ENCODE data around the gene AQP2. TPM values are rescaled to one million over a fixed set of nuclear protein-coding genes. Genes with fewer than 3 reads are reported as not detected.
"Not testable (repeated sequence)": the region's sequence is repeated elsewhere in the genome, so short reads cannot be mapped to it uniquely, and the experiment has no call there.

Gene AQP2
- polyA plus RNA-seq, 1 donor, result 0.01 TPM

DNA sequence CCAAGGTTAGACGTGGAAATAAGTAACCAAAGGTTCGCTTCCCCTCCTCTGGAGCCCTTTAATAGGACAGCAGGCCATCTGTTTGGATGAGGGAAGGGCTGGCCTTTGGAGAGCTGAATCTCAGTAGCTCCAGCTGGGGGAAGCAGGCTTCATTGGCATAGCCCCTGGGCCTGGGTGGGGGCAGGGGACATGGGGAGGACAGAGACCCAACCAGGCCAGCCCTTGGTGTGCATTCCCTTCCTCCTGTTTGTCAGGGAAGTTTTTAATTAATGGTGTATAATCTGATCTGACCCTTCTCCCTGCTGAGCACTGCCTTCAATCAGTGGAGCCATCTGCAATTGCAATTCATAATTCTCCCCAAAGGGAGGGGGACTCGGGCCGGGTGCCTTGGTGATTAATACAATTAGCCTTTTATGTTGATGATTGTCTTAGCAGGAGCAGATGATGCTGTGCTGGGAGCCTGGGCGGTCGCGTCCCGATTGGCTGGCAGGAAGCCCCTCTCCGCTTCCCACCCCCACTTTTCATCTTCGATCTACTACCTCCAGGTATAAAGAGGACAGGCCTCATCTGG, 28.6 kb downstream of the AQP2 start:
- peaks cover 4% of the 10 kb centered on the region for H3K27me3 ChIP-seq (ENCODE audit: control insufficient read depth, insufficient read depth, low read length)
- DNase-seq, result no peak
- H3K27ac ChIP-seq (ENCODE audit: low read length), result no peak overlapping the region
- H3K4me3 ChIP-seq (ENCODE audit: low read length), result no peak overlapping the region
- H3K36me3 ChIP-seq (ENCODE audit: control insufficient read depth, insufficient read depth, low read length), result no peaks in the 10 kb centered on the region
- H3K9me3 ChIP-seq (ENCODE audit: control insufficient read depth, low read depth, low read length), result no peaks in the 10 kb centered on the region
- peaks cover 21% of the 10 kb centered on the region for H3K4me1 ChIP-seq (ENCODE audit: control insufficient read depth, insufficient read depth, low read length)
- WGBS (ENCODE audit: insufficient coverage, low lambda C conversion rate), result no CpG with 5 or more reads among the region's 10 CpGs

DNA sequence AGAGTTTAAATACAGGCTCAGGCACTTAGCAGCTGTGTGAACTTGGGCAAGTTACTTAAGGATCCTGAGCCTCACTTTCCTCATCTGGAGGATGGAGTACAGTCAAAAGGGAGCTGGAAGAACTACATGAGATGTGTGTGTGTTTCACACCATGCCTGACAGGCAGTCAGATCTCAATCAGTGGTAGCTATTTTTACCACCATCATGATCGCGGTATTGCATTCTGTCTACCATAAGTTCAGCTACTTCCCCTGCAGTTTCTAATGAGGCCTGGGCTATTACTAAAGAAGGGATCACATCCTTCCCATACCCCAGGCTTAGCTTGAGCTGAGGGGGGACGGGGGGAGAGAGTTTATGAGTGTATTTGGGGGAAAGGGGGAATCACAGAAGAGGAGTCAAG, 29.3 kb downstream of the AQP2 start:
- no peak overlapping the region for H3K27ac ChIP-seq (ENCODE audit: low read length)
- 100% methylated on average over 1 of the region's 3 CpGs for WGBS (ENCODE audit: insufficient coverage, low lambda C conversion rate)
- DNase-seq, result no peak
- no peaks in the 10 kb centered on the region for H3K9me3 ChIP-seq (ENCODE audit: control insufficient read depth, low read depth, low read length)
- H3K36me3 ChIP-seq (ENCODE audit: control insufficient read depth, insufficient read depth, low read length), result no peaks in the 10 kb centered on the region
- H3K4me3 ChIP-seq (ENCODE audit: low read length), result no peak overlapping the region
- peaks cover 4% of the 10 kb centered on the region for H3K27me3 ChIP-seq (ENCODE audit: control insufficient read depth, insufficient read depth, low read length)
- peaks cover 20% of the 10 kb centered on the region for H3K4me1 ChIP-seq (ENCODE audit: control insufficient read depth, insufficient read depth, low read length)

DNA sequence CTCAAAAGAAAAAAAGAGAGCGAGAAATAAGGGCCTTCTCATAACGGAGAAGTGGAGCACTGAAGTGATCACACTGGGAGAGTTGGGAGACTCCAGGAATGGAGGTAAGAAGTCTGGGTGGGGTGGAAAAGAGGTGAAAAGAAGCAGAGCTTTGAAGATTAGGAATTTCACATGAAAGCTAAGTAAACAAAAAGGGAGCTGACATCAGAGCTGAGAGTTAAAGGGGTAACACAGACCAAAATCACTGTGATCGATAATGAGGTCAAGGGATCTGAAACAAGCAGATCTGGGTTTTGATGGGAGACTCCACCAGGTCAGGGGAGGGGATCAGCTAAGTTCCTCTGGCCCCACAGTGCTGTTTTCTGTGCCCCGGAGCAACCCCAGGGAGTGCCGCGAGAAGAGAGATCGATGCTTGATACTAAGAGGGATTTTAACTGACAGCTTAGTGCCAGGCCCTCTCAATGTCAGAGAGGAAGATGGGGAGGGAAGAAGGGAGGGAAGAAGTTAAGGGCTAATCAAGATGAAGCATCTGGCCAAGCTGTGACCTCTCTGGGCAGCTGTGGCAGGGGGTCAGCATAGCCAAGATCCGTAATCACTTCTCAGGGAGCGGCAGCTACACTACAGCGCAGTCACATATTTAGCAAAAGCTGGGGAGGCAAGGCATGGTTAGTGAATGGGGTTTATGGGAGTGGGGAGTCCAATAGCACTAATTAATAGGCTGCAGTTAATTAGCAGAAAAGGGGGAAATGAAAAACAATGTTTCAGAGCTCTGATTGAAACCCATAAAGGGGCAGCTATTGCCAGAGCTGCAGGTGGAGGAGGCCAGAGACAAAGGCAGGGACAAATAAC, 30.2 kb downstream of the AQP2 start:
- no peaks in the 10 kb centered on the region for H3K9me3 ChIP-seq (ENCODE audit: control insufficient read depth, low read depth, low read length)
- H3K4me1 ChIP-seq (ENCODE audit: control insufficient read depth, insufficient read depth, low read length), result peaks cover 13% of the 10 kb centered on the region
- no peak for DNase-seq
- H3K27ac ChIP-seq (ENCODE audit: low read length), result no peak overlapping the region
- no peak overlapping the region for H3K4me3 ChIP-seq (ENCODE audit: low read length)
- peaks cover 2% of the 10 kb centered on the region for H3K27me3 ChIP-seq (ENCODE audit: control insufficient read depth, insufficient read depth, low read length)
- WGBS (ENCODE audit: insufficient coverage, low lambda C conversion rate), result 92% methylated on average over 2 of the region's 10 CpGs
- H3K36me3 ChIP-seq (ENCODE audit: control insufficient read depth, insufficient read depth, low read length), result no peaks in the 10 kb centered on the region

DNA sequence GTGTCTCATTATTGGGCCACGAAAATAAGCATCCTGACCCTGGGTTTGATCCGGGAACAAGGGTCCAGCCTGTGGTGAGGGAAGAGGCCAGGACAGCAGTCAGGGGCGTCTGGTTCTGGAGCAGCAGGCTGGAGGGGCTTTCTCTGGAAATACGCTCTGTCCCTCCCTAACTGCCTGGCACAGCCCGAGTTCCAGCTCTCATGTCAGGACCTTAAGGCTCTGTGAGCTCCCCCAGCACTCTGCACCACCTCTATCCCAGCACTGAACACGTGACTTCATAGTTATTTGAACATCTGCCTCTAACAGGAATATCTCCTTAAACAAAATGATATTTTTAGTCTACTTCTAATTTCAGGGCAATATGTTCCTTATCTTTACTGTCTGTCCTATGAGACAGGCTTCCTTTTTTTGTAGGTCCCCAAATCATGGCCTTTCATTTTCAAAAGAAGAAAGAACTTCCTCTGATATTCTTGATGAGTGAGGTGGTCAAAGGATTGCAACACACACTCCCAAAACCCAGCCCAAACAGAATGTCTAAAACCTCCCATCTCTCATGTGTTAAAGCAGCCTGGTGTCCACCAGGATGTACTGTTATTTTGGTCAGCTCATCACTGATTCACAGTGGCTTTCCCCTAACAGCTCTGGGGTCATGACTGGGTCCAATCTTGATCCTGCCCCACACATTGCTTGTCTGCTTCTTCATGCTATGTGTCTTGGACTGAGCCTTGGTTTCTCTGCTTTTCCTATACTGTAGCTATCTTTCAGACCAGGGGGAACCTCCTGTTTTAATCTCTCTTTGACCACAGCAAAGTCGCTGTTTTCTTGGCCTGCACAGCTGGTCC, 31.9 kb downstream of the AQP2 start:
- no peaks in the 10 kb centered on the region for H3K9me3 ChIP-seq (ENCODE audit: control insufficient read depth, low read depth, low read length)
- H3K27ac ChIP-seq (ENCODE audit: low read length), result no peak overlapping the region
- peaks cover 13% of the 10 kb centered on the region for H3K4me1 ChIP-seq (ENCODE audit: control insufficient read depth, insufficient read depth, low read length)
- no peaks in the 10 kb centered on the region for H3K27me3 ChIP-seq (ENCODE audit: control insufficient read depth, insufficient read depth, low read length)
- H3K36me3 ChIP-seq (ENCODE audit: control insufficient read depth, insufficient read depth, low read length), result no peaks in the 10 kb centered on the region
- no peak overlapping the region for H3K4me3 ChIP-seq (ENCODE audit: low read length)
- DNase-seq, result no peak
- 83% methylated on average over 1 of the region's 7 CpGs for WGBS (ENCODE audit: insufficient coverage, low lambda C conversion rate)

DNA sequence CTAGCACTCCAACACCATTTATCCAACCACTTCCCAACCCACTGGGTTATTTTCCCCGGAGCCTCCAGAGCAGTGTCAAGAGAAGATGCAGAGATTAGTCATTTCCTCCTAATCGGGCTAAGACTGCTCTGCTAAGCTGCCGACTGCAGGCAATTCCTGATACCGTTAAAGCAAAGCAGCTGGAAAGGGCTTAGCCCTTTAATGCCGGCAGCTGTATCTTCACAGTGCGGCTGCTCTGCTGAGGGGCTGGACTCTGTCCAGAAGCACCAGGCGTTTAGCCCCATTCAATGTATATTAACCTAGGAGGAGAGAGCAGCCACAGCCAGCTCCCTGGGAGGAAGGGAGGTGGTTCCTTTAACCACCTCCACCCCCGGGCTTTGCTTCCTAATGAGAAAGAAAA, 33.4 kb downstream of the AQP2 start:
- Histone ChIP-seq H3K4me1 (ENCODE audit: control insufficient read depth, insufficient read depth, low read length) (peaks cover 13% of the 10 kb centered on the region), H3K9me3 (ENCODE audit: control insufficient read depth, low read depth, low read length) (no peaks in the 10 kb centered on the region), H3K27ac (ENCODE audit: low read length) (peak overlapping the region; percentile 49), H3K36me3 (ENCODE audit: control insufficient read depth, insufficient read depth, low read length) (peaks cover 2% of the 10 kb centered on the region), H3K27me3 (ENCODE audit: control insufficient read depth, insufficient read depth, low read length) (no peaks in the 10 kb centered on the region), H3K4me3 (ENCODE audit: low read length) (no peak overlapping the region)
- WGBS (ENCODE audit: insufficient coverage, low lambda C conversion rate), result no CpG with 5 or more reads among the region's 8 CpGs
- peak in 1 of 2 donors; percentile 66 for DNase-seq

DNA sequence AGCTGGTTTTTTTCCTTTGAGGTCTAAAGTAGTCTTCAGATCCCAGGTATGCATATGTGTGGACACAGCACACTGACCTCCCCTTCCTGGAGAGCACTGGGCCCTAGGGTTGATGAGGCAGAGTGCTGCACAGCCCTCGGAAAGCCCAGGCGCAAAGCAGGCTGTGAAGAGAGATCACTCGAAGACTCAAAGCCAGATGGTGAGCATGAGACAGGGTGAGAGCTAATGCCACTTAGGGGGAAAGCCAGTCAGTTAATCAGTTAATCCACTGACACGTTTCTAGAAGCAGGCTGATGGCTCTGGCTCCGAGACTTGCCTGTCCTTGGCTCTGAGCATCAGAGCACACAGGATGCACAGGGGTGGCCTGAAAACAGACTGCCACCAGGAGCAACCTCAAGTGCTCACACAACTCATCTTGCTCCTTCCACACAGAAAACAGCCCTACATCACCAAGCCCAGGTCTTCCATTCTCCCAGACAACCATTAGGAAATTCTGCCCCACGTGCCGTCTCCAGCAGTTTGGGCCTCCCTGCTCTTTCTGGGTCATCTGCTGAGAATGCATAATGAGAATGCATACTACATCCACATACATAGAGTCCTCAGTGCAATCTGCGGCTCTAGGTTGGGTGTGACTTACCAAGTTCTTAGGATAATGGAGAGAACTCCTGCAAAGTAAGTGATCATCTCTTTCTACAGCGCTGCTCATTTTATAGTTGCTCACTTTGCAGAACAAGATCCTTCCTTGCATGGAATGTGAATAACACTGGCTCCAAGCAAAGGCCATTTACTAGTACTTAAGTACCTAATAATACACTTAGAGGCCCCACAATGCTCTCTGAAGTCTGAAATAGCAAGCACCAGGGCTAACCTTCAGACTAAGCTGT, 34.2 kb downstream of the AQP2 start:
- Histone ChIP-seq H3K27me3 (ENCODE audit: control insufficient read depth, insufficient read depth, low read length) (no peaks in the 10 kb centered on the region), H3K9me3 (ENCODE audit: control insufficient read depth, low read depth, low read length) (no peaks in the 10 kb centered on the region), H3K27ac (ENCODE audit: low read length) (no peak overlapping the region), H3K36me3 (ENCODE audit: control insufficient read depth, insufficient read depth, low read length) (peaks cover 5% of the 10 kb centered on the region), H3K4me3 (ENCODE audit: low read length) (no peak overlapping the region), H3K4me1 (ENCODE audit: control insufficient read depth, insufficient read depth, low read length) (peaks cover 13% of the 10 kb centered on the region)
- no peak for DNase-seq
- WGBS (ENCODE audit: insufficient coverage, low lambda C conversion rate), result no CpG with 5 or more reads among the region's 9 CpGs

DNA sequence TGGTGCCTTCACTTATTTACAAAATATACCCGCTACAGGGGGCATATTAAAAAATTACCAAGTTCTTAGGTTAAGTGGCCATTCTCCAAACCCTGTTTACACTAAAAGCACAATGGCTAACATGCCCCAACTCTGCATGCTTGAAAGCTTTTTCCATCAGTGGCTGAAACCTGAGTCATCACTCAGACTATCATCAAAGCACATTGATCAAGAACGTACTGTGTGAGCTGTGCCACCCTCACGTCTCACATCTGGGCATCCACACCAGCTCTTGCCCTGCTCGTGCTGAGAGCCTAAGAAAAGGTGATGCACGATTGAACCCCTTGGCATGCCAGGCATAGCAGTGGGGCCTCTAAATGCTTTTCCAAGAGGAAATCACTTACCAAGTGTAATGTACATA, 35.4 kb downstream of the AQP2 start:
- H3K4me3 ChIP-seq (ENCODE audit: low read length), result no peak overlapping the region
- H3K9me3 ChIP-seq (ENCODE audit: control insufficient read depth, low read depth, low read length), result no peaks in the 10 kb centered on the region
- no peak overlapping the region for H3K27ac ChIP-seq (ENCODE audit: low read length)
- H3K36me3 ChIP-seq (ENCODE audit: control insufficient read depth, insufficient read depth, low read length), result peaks cover 14% of the 10 kb centered on the region
- no peak for DNase-seq
- no CpG with 5 or more reads among the region's 5 CpGs for WGBS (ENCODE audit: insufficient coverage, low lambda C conversion rate)
- H3K27me3 ChIP-seq (ENCODE audit: control insufficient read depth, insufficient read depth, low read length), result no peaks in the 10 kb centered on the region
- H3K4me1 ChIP-seq (ENCODE audit: control insufficient read depth, insufficient read depth, low read length), result peaks cover 13% of the 10 kb centered on the region

DNA sequence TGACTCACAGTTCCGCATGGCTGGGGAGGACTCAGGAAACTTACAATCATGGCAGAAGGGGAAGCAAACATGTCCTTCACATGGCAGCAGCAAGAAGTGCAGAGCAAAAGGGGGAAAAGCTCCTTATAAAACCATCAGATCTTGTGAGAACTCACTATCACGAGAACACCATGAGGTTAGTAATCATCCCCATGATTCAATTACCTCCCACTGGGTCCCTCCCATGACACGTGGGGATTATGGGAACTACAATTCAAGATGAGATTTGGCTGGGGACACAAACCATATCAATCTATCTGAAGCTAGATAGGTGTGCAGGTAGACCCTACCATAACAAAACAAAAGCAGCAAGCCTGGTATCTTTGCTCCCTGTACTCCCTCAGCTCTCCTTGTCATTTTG, 35.9 kb downstream of the AQP2 start:
- DNase-seq; H3K27ac ChIP-seq (ENCODE audit: low read length); H3K4me3 ChIP-seq (ENCODE audit: low read length); H3K27me3 ChIP-seq (ENCODE audit: control insufficient read depth, insufficient read depth, low read length); H3K9me3 ChIP-seq (ENCODE audit: control insufficient read depth, low read depth, low read length): not testable (repeated sequence)
- H3K36me3 ChIP-seq (ENCODE audit: control insufficient read depth, insufficient read depth, low read length), result peaks cover 15% of the 10 kb centered on the region
- H3K4me1 ChIP-seq (ENCODE audit: control insufficient read depth, insufficient read depth, low read length), result peaks cover 13% of the 10 kb centered on the region
- WGBS (ENCODE audit: insufficient coverage, low lambda C conversion rate), result 100% methylated on average over 1 of the region's 3 CpGs

DNA sequence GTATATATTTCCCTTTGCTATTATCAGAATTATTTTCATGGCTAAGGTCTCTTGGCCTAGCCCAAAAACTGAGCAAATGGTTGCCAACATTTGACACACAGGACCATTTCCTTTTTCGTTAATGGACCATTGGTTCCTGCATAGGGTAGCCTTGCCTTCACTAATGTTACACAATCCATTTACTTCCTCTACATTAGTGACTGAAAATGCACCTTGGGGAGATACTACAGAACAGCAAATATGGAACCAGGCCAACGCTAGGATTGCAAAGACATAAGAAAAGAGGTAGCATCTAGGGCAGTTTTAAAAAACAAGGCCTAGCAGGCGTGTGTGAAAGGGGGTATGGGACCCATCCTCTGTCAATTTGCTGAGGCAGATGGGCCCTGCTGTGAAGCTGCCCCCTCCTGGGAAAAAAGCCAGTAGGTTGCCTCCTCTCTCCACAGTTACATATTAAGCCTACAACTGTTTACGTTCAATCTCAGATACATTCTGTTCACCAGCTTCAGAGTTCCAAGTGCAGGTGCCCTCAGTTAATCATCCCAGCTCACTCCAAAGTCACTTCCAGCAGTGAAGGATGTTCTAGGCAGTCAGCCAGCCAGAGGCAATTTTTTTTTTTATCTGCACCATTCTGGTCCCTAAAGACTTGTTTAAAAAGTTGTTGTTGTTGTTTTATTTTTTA, 37.2 kb downstream of the AQP2 start:
- WGBS (ENCODE audit: insufficient coverage, low lambda C conversion rate), result 40% methylated on average over 1 of the region's 4 CpGs
- Histone ChIP-seq H3K27me3 (ENCODE audit: control insufficient read depth, insufficient read depth, low read length) (no peaks in the 10 kb centered on the region), H3K36me3 (ENCODE audit: control insufficient read depth, insufficient read depth, low read length) (peaks cover 27% of the 10 kb centered on the region), H3K27ac (ENCODE audit: low read length) (no peak overlapping the region), H3K9me3 (ENCODE audit: control insufficient read depth, low read depth, low read length) (no peaks in the 10 kb centered on the region), H3K4me3 (ENCODE audit: low read length) (no peak overlapping the region), H3K4me1 (ENCODE audit: control insufficient read depth, insufficient read depth, low read length) (peaks cover 13% of the 10 kb centered on the region)
- DNase-seq, result peak in 1 of 2 donors; percentile 43
